ENCODE results near the gene NPHS1. TPM values are rescaled to one million over a fixed set of nuclear protein-coding genes. Genes with fewer than 3 reads are reported as not detected.

Gene NPHS1
- total and polyA plus RNA-seq, 2 of the 8 experiments (the other 6 are each of a cell fraction or from before 2014, with no cell fraction given), result 1.3 to 1.4 TPM

DNA sequence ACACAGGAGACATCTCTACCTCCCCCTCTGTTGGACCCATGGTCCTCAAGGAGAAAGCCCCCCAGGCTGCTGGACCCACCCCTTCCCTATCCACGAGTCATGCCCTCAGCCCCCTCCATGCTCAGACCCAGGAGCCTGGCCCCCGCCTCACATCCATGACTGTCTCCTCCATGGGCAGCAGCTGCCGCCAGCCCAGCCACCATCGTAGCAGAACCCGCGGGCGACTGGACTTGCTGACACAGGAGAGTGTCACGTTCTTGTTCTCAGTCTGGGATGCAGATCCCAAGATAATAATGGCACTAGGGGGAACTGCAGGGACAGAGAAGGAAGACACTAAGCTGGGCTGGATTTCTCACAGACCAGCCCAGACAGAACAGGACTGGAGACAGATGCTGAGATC, 3.8 kb downstream of the NPHS1 start:
- Histone ChIP-seq H3K23ac (ENCODE audit: insufficient read length) (no peak overlapping the region), H3K4me1 (replicated peaks in 1 of 4; ENCODE audit: control insufficient read depth in 3 of 4, insufficient read depth in 4 of 4, low read length in 3 of 4) (peaks cover 0 to 19% (median 9%) of the 10 kb centered on the region in 4 experiments; a peak in 5 of 7 replicates), H3K4me3 (ENCODE audit: extremely low read depth in 1 of 4, insufficient read depth in 2 of 4, low read depth in 3 of 4, low read length in 4 of 4) (no peak overlapping the region), H3K18ac (ENCODE audit: extremely low read depth, low read length) (no peak overlapping the region), H4K20me1 (replicated peaks in 1 of 2; ENCODE audit: control insufficient read depth in 1 of 2, insufficient read depth in 2 of 2, low read length in 2 of 2) (peaks cover 0 to 4% of the 10 kb centered on the region in 2 experiments), H3K4me2 (ENCODE audit: insufficient read depth in 1 of 2, low read depth in 2 of 2, low read length in 2 of 2) (no peak overlapping the region), H3K56ac (replicated peaks; ENCODE audit: insufficient read length, low read depth, low read length) (no peak overlapping the region), H3K27ac (ENCODE audit: low read depth, low read length) (no peak overlapping the region), H4K8ac (ENCODE audit: extremely low read depth, insufficient read depth, low read length) (0 out of 2 replicates have a peak overlapping the region, but pooled peaks have one; percentile 46), H3K9ac (replicated peaks in 1 of 4; ENCODE audit: extremely low read depth in 1 of 4, low read depth in 3 of 4, low read length in 3 of 4) (no peak overlapping the region), H2BK15ac (ENCODE audit: low read length) (no peak overlapping the region), H2BK12ac (ENCODE audit: low read depth, low read length) (no peak overlapping the region), H3K14ac (ENCODE audit: insufficient read length) (no peak overlapping the region), H4K91ac (replicated peaks; ENCODE audit: insufficient read length, low read length) (no peak overlapping the region), H3K23me2 (ENCODE audit: low read depth, low read length) (peaks cover 21% of the 10 kb centered on the region), H3K4ac (replicated peaks; ENCODE audit: insufficient read length, low read depth, low read length) (no peak overlapping the region), H3K27me3 (replicated peaks in 1 of 4; ENCODE audit: control insufficient read depth in 3 of 4, extremely low read depth in 1 of 4, insufficient read depth in 3 of 4, low read length in 3 of 4) (peaks cover 18 to 37% (median 29%) of the 10 kb centered on the region in 4 experiments), H2BK20ac (ENCODE audit: low read length) (no peak overlapping the region), H2AK5ac (ENCODE audit: low read depth, low read length) (no peak overlapping the region), H2AFZ (ENCODE audit: low read length) (no peak overlapping the region), H2BK120ac (replicated peaks; ENCODE audit: low read depth, low read length) (no peak overlapping the region), H3K79me2 (ENCODE audit: control insufficient read depth in 1 of 2, insufficient read depth in 2 of 2, low read length in 2 of 2) (no peaks in the 10 kb centered on the region), H2BK5ac (ENCODE audit: low read depth, low read length) (no peak overlapping the region), H3K79me1 (ENCODE audit: low read depth, low read length) (no peaks in the 10 kb centered on the region), H4K5ac (ENCODE audit: insufficient read length, low read depth, low read length) (no peak overlapping the region), H3K36me3 (ENCODE audit: control insufficient read depth in 2 of 4, insufficient read depth in 4 of 4, low read length in 3 of 4) (no peaks in the 10 kb centered on the region), H3K9me3 (ENCODE audit: insufficient read depth in 2 of 2, low read depth in 1 of 2, low read length in 1 of 2) (no peaks in the 10 kb centered on the region)
- ChIA-PET CTCF (ENCODE audit: partially characterized antibody) (interaction anchor here (0.6 to 1.0 kb wide), 2 partner anchors 8 to 83 kb away, joined by 3 read pairs; no protein-coding TSS in a partner anchor), POLR2A (ENCODE audit: partially characterized antibody) (no interaction called here)
- 95% methylated on average over 8 of the region's 8 CpGs; no CpG with 5 or more reads in 1 of the 2 experiments for WGBS, 2 experiments (ENCODE audit: extremely low coverage in 1 of 2, insufficient coverage in 1 of 2, insufficient read length in 1 of 2, insufficient replicate concordance in 2 of 2, low coverage in 1 of 2, low lambda C conversion rate in 2 of 2, missing lambda C conversion rate in 1 of 2)
- TF ChIP-seq SP2 (IDR thresholded peaks at IDR 0.05; ENCODE audit: low read length) (no peak), GABPA (IDR thresholded peaks at IDR 0.05; ENCODE audit: borderline replicate concordance, insufficient read depth, low read length) (no peak), CREB1 (IDR thresholded peaks at IDR 0.05) (no peak), SP1 (IDR thresholded peaks at IDR 0.05; ENCODE audit: low read depth, low read length) (no peak), HDAC6 (IDR thresholded peaks at IDR 0.05; ENCODE audit: low read depth, low read length) (no peak), MAFK (IDR thresholded peaks at IDR 0.05; ENCODE audit: low read depth, low read length) (no peak), TCF12 (IDR thresholded peaks at IDR 0.05; ENCODE audit: low read depth, low read length) (no peak), KDM5A (IDR thresholded peaks at IDR 0.05; ENCODE audit: low read length) (no peak), POLR2A (IDR thresholded peaks at IDR 0.05; ENCODE audit: control extremely low read depth in 1 of 2, low read depth in 2 of 2, low read length in 2 of 2) (no peak), CEBPB (IDR thresholded peaks at IDR 0.05; ENCODE audit: low read depth, low read length) (no peak)
- TF ChIP-seq, protein P1, sequence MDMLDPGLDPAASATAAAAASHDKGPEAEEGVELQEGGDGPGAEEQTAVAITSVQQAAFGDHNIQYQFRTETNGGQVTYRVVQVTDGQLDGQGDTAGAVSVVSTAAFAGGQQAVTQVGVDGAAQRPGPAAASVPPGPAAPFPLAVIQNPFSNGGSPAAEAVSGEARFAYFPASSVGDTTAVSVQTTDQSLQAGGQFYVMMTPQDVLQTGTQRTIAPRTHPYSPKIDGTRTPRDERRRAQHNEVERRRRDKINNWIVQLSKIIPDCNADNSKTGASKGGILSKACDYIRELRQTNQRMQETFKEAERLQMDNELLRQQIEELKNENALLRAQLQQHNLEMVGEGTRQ (IDR thresholded peaks at IDR 0.05; ENCODE audit: low read length), result no peak
- TF ChIP-seq, protein P2, sequence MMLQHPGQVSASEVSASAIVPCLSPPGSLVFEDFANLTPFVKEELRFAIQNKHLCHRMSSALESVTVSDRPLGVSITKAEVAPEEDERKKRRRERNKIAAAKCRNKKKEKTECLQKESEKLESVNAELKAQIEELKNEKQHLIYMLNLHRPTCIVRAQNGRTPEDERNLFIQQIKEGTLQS (IDR thresholded peaks at IDR 0.05; ENCODE audit: insufficient read depth, low read depth, low read length), result no peak
- TF ChIP-seq, protein P3, sequence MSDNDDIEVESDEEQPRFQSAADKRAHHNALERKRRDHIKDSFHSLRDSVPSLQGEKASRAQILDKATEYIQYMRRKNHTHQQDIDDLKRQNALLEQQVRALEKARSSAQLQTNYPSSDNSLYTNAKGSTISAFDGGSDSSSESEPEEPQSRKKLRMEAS (IDR thresholded peaks at IDR 0.05), result no peak
- no peak for DNase-seq (ENCODE audit: low read depth in 1 of 2, low spot score in 2 of 2)
- no peak for FAIRE-seq
